ENCODE data around the gene PLXNA4. TPM values are rescaled to one million over a fixed set of nuclear protein-coding genes. Genes with fewer than 3 reads are reported as not detected.

PLXNA4 gene
- total and polyA plus RNA-seq, 9 of the 15 experiments (the other 6 are each of a cell fraction or from before 2014, with no cell fraction given), result under 0.01 to 0.09 TPM; not detected in 7

DNA sequence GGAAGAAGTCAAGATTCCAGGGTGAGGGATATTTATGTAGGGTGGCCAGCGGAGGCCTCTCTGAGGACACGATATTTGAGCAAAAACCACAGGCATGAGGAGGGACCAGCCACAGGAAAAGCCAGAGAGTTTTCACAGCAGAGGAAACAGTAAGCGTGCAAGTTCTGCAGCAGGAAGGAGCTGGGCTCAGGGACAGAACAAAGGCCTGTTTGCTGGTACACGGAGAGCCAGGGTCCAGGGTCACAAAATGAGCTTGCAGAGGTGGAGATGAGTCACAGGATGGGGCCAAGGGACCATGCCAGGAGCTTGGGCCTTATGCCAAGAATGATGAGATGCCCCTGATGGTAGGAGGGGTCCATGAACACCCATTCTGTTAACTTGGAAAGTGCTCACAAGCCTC lies 283.5 kb downstream of the PLXNA4 start (continued):
- TF ChIP-seq, protein P1, sequence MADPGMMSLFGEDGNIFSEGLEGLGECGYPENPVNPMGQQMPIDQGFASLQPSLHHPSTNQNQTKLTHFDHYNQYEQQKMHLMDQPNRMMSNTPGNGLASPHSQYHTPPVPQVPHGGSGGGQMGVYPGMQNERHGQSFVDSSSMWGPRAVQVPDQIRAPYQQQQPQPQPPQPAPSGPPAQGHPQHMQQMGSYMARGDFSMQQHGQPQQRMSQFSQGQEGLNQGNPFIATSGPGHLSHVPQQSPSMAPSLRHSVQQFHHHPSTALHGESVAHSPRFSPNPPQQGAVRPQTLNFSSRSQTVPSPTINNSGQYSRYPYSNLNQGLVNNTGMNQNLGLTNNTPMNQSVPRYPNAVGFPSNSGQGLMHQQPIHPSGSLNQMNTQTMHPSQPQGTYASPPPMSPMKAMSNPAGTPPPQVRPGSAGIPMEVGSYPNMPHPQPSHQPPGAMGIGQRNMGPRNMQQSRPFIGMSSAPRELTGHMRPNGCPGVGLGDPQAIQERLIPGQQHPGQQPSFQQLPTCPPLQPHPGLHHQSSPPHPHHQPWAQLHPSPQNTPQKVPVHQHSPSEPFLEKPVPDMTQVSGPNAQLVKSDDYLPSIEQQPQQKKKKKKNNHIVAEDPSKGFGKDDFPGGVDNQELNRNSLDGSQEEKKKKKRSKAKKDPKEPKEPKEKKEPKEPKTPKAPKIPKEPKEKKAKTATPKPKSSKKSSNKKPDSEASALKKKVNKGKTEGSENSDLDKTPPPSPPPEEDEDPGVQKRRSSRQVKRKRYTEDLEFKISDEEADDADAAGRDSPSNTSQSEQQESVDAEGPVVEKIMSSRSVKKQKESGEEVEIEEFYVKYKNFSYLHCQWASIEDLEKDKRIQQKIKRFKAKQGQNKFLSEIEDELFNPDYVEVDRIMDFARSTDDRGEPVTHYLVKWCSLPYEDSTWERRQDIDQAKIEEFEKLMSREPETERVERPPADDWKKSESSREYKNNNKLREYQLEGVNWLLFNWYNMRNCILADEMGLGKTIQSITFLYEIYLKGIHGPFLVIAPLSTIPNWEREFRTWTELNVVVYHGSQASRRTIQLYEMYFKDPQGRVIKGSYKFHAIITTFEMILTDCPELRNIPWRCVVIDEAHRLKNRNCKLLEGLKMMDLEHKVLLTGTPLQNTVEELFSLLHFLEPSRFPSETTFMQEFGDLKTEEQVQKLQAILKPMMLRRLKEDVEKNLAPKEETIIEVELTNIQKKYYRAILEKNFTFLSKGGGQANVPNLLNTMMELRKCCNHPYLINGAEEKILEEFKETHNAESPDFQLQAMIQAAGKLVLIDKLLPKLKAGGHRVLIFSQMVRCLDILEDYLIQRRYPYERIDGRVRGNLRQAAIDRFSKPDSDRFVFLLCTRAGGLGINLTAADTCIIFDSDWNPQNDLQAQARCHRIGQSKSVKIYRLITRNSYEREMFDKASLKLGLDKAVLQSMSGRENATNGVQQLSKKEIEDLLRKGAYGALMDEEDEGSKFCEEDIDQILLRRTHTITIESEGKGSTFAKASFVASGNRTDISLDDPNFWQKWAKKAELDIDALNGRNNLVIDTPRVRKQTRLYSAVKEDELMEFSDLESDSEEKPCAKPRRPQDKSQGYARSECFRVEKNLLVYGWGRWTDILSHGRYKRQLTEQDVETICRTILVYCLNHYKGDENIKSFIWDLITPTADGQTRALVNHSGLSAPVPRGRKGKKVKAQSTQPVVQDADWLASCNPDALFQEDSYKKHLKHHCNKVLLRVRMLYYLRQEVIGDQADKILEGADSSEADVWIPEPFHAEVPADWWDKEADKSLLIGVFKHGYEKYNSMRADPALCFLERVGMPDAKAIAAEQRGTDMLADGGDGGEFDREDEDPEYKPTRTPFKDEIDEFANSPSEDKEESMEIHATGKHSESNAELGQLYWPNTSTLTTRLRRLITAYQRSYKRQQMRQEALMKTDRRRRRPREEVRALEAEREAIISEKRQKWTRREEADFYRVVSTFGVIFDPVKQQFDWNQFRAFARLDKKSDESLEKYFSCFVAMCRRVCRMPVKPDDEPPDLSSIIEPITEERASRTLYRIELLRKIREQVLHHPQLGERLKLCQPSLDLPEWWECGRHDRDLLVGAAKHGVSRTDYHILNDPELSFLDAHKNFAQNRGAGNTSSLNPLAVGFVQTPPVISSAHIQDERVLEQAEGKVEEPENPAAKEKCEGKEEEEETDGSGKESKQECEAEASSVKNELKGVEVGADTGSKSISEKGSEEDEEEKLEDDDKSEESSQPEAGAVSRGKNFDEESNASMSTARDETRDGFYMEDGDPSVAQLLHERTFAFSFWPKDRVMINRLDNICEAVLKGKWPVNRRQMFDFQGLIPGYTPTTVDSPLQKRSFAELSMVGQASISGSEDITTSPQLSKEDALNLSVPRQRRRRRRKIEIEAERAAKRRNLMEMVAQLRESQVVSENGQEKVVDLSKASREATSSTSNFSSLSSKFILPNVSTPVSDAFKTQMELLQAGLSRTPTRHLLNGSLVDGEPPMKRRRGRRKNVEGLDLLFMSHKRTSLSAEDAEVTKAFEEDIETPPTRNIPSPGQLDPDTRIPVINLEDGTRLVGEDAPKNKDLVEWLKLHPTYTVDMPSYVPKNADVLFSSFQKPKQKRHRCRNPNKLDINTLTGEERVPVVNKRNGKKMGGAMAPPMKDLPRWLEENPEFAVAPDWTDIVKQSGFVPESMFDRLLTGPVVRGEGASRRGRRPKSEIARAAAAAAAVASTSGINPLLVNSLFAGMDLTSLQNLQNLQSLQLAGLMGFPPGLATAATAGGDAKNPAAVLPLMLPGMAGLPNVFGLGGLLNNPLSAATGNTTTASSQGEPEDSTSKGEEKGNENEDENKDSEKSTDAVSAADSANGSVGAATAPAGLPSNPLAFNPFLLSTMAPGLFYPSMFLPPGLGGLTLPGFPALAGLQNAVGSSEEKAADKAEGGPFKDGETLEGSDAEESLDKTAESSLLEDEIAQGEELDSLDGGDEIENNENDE (IDR thresholded peaks at IDR 0.05; ENCODE audit: low read depth, low read length), result no peak
